GM23338 (cell line): ENCODE measurements around the gene ATP8A1.

Experiments
- EZH2phosphoT487 ChIP-seq: fragments of 200-600 bp; sonication (generic); IDR thresholded peaks from one replicate; pipeline ENCODE4 v1.8.1; 2018; ENCODE audit warnings: antibody characterized with exemption; ENCODE audit not compliant: unreplicated experiment
- JUNB ChIP-seq: IDR thresholded peaks from one replicate; pipeline ENCODE4 v1.6.1; 2016; ENCODE audit warnings: antibody characterized with exemption; ENCODE audit not compliant: unreplicated experiment
- TF ChIP-seq, protein P1 (sequence below), 2 experiments: fragments of 200-600 bp in 1 of 2; sonication (generic) in 1 of 2; conservative IDR thresholded peaks; 2 replicates each; pipeline versions ENCODE4 v1.5.1 to v1.6.1; 2016 to 2017; ENCODE audit warnings: antibody characterized with exemption in 2 of 2, low read depth in 2 of 2, mild to moderate bottlenecking in 2 of 2, moderate library complexity in 1 of 2
- TF ChIP-seq, protein P2 (sequence below): IDR thresholded peaks from 2 replicates; pipeline ENCODE4 v1.6.1; 2016; ENCODE audit warnings: antibody characterized with exemption
- TF ChIP-seq, protein P3 (sequence below): IDR thresholded peaks from one replicate; pipeline ENCODE4 v1.6.1; 2018; ENCODE audit warnings: antibody characterized with exemption; ENCODE audit not compliant: unreplicated experiment

DNA sequence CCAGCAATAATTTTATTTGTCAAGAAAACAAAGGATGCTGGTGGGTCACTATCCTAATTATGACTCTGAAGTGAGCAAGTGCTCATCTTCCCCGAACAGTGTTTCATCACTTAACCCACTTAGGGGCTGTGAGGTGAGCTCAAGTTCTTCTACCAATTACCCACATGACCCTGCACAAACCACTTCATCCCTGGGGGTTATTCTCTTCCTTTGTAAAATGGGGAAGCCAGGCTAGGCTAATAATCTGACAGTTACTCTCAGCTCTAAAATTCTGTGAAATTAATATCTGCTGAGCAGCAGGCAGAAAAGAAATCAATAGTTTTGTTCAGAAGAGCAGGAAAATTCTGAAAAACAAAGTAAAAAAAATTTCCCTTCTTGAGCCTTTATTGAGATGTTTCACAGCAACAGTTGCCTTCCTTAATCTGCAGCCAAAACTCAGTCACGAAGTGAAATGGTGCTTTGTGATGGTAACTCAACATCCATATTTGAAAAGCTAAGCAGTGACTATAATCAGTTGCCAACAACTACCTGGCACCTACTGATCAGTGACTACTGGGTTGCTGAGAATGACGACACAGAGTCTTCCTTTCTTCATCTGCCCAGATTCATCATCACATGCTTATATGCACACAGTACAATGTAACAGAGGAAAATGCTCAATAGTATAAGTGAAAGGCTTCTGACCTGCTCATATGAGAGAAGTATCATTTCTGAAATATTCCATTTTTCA, 24.1 kb downstream of the ATP8A1 start:
- TF ChIP-seq, protein P1, sequence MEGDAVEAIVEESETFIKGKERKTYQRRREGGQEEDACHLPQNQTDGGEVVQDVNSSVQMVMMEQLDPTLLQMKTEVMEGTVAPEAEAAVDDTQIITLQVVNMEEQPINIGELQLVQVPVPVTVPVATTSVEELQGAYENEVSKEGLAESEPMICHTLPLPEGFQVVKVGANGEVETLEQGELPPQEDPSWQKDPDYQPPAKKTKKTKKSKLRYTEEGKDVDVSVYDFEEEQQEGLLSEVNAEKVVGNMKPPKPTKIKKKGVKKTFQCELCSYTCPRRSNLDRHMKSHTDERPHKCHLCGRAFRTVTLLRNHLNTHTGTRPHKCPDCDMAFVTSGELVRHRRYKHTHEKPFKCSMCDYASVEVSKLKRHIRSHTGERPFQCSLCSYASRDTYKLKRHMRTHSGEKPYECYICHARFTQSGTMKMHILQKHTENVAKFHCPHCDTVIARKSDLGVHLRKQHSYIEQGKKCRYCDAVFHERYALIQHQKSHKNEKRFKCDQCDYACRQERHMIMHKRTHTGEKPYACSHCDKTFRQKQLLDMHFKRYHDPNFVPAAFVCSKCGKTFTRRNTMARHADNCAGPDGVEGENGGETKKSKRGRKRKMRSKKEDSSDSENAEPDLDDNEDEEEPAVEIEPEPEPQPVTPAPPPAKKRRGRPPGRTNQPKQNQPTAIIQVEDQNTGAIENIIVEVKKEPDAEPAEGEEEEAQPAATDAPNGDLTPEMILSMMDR (conservative IDR thresholded peaks at IDR 0.05; ENCODE audit: low read depth in 2 of 2): no peak
- TF ChIP-seq EZH2phosphoT487 (no peak), JUNB (no peak)
- TF ChIP-seq, protein P2, sequence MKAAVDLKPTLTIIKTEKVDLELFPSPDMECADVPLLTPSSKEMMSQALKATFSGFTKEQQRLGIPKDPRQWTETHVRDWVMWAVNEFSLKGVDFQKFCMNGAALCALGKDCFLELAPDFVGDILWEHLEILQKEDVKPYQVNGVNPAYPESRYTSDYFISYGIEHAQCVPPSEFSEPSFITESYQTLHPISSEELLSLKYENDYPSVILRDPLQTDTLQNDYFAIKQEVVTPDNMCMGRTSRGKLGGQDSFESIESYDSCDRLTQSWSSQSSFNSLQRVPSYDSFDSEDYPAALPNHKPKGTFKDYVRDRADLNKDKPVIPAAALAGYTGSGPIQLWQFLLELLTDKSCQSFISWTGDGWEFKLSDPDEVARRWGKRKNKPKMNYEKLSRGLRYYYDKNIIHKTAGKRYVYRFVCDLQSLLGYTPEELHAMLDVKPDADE: no peak
- TF ChIP-seq, protein P3, sequence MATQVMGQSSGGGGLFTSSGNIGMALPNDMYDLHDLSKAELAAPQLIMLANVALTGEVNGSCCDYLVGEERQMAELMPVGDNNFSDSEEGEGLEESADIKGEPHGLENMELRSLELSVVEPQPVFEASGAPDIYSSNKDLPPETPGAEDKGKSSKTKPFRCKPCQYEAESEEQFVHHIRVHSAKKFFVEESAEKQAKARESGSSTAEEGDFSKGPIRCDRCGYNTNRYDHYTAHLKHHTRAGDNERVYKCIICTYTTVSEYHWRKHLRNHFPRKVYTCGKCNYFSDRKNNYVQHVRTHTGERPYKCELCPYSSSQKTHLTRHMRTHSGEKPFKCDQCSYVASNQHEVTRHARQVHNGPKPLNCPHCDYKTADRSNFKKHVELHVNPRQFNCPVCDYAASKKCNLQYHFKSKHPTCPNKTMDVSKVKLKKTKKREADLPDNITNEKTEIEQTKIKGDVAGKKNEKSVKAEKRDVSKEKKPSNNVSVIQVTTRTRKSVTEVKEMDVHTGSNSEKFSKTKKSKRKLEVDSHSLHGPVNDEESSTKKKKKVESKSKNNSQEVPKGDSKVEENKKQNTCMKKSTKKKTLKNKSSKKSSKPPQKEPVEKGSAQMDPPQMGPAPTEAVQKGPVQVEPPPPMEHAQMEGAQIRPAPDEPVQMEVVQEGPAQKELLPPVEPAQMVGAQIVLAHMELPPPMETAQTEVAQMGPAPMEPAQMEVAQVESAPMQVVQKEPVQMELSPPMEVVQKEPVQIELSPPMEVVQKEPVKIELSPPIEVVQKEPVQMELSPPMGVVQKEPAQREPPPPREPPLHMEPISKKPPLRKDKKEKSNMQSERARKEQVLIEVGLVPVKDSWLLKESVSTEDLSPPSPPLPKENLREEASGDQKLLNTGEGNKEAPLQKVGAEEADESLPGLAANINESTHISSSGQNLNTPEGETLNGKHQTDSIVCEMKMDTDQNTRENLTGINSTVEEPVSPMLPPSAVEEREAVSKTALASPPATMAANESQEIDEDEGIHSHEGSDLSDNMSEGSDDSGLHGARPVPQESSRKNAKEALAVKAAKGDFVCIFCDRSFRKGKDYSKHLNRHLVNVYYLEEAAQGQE: no peak
